GM18519 (cell line): ENCODE measurements around the gene ELL.
"Not testable (repeated sequence)": the region's sequence is repeated elsewhere in the genome, so short reads cannot be mapped to it uniquely, and the experiment has no call there.

Experiments used
- ATAC-seq: cut with Tn5 transposase; IDR thresholded peaks from one replicate; pipeline ENCODE4 v1.9.1; 2021; ENCODE audit warnings: mild to moderate bottlenecking, moderate library complexity; ENCODE audit not compliant: unreplicated experiment, low FRiP score

Gene ELL

DNA sequence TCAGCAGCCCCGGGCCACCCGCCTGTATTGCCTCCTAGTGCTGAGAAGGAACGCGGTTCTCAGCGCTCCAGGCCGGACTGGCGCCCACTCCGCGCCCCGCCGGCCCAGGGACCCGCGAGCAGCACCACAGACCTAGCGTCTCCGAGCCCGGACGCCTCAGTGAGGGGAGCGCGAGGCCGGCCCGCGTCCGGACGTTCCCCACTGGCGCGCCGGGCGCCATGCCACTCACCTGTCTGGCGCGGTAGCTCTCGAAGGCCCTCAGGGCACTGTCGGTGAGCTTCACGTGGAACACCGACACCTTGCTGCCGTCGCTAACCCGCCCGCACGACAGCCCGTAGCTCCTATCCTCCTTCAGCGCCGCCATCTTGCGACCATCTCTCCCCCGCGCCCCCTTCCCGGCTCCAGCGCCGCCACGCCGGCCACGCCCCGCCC, at the start of gene ELL:
TSS of gene ELL (minus strand) at position 379 of the 432 bp plus-strand sequence. CDS start at position 364, 15 bp downstream.
- ATAC-seq, result no peak

DNA sequence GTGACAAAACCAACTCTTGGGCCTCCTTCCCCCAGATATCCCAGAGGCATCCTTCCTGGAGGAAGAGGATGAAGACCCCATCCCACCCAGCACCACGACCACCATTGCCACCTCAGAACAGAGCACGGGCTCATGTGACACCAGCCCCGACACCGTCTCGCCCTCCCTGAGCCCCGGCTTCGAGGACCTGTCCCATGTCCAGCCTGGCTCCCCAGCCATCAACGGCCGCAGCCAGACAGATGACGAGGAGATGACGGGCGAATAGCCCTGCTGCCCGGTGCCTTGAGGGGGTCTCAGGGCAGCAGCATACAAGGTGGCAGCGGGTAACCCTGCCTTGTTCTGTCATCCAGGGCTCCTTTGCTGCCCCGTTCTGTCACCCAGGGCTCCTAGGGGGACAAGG, 46.5 kb upstream of the ELL start:
- ATAC-seq, result no peak

DNA sequence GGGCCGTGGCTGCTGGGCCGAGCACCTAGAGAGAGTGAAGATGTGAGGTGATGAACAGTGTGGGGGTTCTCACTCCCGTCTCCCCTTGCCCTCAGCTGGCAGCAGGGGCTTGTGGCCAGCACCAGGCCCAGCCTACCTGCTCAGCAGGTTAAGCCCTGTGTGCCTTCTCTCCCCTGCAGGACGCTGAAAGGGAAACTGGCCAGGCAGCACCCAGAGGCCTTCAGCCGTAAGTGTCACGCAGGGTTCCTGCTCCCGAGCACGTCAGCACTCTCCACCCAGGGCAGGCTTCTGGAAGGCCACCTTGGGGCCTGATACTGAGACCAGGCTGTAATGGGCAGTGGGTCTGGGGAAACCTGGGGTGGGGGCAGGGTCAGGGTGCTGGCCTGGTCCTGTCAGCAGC, 45.1 kb upstream of the ELL start:
- ATAC-seq, result no peak

GRCh38 chr19:18562086-18562485, 40.2 kb upstream of the ELL start:
- no peak for ATAC-seq

- ATAC-seq, result no peak
Measured at GRCh38 chr19:18559685-18560084, 37.8 kb upstream of the ELL start.

DNA sequence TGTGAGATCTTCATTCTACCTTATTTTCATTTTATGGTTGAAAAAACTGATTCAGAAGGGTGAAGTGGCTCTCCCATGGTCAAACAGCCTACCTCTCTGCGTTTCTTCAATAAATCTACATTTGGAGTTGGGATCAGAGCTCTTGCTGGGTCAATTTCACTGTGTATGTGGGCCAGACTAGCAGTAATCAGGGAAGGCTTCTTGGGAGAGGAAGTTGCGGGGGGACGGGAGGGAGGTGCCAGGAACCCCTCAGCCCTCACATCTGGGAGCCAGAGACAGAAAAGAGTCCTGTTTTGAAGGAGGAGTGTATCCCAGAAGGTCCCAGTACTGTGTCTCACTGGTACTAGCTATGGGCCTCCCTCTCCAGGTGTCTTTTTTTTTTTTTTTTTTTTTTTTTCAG, 36.7 kb upstream of the ELL start:
- ATAC-seq, result no peak

DNA sequence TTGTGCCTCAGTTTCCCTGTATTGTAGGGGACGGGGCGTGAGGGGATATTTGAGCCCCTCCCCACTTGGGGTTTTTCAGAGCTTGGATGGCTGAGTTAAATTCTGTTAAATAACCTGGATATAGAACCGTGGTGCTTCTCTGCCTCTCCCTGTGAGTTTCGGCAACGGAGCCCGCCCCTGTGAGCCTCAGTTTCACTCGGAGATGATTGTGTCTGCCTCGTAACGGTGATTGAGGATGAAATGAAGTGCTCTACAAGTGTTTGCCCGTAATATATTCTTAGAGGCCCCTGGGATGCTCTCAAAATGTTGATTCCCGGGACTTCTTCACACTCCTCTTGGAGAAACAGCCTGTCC, 36.3 kb upstream of the ELL start:
- ATAC-seq, result no peak

DNA sequence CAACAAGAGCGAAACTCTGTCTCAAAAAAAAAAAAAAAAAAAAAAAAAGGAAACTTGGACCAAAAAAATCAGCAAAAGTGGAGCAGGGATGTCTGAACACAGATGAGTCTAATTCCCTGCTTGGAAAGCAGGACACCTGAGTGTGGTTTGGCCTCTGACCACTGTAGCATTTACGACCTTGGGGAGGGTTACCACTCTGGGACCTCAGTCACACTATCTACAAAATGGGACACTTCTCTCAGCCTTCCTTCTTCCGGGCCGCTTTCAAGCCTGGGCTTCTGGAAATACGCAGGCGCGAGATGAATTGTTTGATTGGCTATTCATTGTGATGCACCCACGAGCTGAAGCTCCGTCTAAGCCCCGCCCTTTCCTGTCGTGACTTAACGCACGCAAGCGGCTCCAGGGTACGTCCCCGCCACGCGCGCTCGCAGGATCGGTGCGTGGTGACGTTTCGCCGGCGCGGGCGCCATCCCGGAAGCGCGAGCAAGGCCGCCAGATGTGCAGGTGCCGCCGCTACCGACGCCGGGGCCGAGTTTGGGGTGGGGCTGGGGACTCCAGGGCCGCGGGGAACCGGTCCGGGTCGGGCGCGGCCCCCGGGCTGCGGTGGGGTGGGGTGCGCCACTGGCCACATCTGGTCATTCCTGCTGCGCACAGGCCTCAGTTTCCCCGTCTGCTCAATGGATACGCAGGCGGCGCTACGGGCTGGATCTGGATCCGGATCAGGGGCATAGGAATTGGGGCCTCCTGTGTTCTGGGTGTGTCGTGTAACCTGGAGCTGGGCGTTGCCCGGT, 35.7 kb upstream of the ELL start, which contains the start of gene KXD1:
TSS of gene KXD1 (plus strand) at position 460 of the 791 bp plus-strand sequence. CDS start 4,187 bp downstream, outside the sequence.
- ATAC-seq, result peak; percentile 88

GRCh38 chr19:18551631-18552030, 29.8 kb upstream of the ELL start:
- ATAC-seq, result no peak

- ATAC-seq, result peak; percentile 50
Measured at GRCh38 chr19:18543814-18544475, 22.1 kb upstream of the ELL start.

DNA sequence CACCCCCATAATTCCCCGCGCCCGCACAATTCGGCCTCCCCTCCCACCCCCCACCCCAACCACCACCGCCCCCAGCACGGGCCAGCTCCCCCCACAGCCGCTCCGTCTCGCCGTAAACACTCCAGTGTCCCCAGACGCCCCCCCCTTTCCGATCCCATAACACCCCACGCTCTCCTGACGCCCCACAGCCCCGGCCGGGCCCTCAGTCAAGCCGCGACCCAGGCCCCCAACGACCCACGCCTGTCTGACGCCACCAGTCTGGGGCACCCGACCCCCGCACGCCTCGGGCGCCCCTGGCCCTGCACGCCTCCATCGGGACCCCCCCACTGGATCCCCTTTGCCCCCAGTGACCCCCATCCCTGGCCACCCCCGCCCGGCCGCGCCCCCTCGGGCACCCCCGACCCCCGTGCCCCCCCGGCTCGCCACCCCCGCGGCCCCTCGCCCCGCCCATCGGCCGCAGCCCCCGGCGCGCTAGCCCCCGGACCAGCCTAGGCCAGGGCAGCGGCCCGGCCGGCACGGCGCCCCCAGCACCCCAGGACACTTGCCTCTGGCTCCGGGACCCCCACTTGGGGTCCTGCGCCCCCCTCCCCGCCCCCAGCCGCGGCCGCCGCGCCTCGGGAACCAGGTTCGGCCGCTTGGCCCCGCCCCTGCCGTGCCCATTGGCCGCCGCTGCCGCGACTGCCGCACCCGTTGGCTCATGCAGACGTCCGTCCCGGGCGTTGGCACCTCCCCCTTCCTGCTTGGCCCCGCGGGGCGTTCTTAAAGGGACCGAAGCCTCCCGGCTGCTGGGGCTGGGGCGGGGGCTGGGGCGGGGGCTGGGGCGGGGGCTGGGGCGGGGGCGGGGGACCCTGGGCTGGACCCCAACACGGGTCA, 21.3 kb upstream of the ELL start, which contains the start of gene FKBP8:
TSS of gene FKBP8 (minus strand) at position 633 of the 873 bp plus-strand sequence. CDS start 1,603 bp downstream, outside the sequence.
- ATAC-seq, result peak; percentile 83

DNA sequence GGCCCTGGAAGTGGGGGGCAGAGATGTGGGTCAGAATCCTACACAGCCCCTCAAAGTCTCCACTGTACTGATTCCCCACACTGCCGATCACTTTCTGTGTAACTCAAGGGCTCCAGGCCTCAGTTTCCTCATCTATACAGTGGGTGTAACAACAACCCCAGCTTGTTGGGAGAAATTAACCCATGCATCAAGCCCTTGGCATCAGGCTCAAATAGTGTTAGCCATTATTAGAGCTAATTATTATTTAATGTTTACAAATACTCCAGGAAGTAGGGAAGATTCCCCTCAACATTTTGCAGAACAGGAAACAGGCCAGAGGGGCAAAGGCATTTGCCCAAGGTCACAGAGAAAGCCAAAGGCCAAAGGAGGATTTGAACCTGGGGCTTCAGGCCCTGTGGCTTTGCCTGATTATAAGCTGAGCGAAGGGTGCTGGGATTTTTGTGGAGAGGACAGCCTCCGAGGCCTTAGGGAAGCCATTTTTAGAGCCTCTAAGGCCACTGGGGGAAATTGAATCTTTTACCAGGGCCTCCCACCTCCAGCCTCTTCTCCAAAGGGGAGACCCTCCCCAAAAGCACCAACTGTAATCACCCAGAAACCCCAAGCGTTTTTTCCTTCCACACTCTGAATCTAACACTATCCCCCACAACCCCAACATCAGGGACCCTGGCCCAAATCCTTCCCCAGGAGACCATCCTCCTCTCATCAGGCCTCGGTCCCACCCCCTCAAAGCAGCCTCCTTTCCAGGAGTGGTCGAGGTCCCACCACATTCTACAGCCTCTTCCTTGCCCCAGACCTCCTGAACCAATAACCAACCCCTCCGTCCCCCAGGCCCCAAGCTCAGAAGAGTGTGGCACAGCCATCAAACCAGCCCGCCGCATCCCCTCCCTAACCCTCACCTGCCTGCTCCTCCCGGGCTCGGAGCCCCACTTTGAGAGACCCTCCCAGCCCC, 20.4 kb upstream of the ELL start:
- no peak for ATAC-seq

DNA sequence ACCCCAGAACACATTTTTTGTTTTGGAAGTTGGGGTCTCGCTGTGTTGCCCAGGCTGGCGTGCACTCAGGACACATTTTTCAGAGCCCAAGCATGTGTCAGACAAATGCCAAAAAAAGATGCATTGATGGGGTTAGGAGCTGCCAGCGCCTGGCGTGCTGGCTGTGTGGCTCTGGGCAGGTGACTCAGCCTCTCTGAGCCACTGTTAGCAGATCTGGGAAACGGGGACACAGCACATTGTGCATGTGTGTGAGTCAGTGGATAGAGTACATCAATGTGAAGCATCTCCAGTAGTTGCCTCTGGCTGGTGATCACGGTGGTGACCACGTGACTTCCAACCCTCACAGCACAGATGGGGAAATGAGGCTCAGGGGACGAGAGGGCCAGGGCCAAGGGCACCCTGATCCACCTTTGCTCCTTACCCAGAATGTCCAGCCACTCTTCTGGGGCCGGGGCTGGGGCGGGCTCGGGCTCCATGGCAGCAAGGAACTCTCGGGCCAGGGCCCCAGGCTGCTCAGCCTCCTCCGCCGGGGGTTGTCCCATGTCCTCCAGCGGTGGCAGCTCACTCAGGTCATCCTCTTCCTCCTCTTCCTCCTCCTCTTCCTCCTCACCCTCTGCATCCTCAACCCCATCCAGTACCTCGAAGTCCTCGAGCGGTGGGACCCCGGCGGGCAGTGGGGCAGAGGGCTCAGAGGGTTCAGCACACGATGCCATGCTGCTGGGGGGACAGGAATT, 19.6 kb upstream of the ELL start:
- no peak for ATAC-seq

GRCh38 chr19:18540200-18540599, 18.3 kb upstream of the ELL start:
- not testable (repeated sequence) for ATAC-seq

- ATAC-seq, result no peak
Measured at GRCh38 chr19:18539372-18539771, 17.5 kb upstream of the ELL start.

DNA sequence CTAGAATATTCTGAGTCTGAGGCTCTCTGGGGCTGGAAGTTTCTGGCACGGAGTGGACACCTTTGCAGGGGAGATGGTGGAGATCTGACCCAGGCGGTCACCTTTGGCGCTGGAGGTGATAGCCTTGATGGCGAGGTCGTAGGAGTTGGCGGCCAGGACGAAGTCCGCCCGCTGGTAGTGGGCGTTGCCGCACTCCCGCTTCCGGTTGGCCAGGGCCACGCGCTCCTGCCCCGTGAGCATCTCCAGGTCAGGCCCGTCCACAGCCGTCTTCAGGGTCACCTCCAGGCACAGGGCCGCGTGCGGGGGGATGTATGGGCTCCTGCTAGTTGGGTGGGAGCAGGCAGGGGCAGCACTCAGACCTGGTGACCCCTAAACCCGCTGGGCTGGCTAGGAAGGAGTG, 16.2 kb upstream of the ELL start:
- no peak for ATAC-seq

DNA sequence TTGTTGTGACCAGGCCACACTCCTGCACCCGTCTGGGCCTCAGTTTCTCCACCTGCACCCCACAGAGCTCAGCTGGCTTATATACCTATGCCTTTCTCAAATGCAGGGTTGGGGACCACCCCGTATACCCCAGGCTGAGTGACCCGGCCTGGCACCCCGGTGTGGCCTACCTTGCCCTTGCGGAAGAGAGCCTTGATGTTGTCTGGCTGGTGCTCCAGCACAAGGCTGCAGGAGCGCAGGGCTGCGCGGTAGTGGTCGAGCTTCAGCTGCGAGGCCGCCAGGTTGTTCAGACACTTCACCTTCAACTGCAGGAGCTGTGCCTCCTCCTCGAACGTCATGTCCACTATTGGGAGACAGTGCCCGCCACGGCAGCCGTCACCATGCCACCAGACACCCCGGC, 15.6 kb upstream of the ELL start:
- no peak for ATAC-seq

DNA sequence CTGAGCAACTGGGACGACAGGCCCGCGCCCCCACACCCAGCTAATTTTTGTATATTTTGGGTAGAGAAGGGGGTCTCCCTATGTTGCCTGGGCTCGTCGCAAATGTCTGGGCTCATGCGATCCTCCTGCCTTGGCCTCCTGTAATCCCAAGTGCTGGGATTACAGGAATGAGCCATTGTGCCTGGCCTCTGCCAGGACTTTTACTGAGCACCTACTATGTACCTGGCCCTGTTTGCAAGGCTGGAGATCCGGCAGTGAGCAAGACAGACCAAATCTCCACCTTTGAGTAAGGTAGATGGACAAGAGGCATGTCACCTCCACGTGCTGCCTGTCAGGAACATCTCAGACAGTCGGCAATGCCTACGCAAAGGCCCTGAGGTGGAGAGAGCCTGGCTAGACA, 14.6 kb upstream of the ELL start:
- no peak for ATAC-seq

DNA sequence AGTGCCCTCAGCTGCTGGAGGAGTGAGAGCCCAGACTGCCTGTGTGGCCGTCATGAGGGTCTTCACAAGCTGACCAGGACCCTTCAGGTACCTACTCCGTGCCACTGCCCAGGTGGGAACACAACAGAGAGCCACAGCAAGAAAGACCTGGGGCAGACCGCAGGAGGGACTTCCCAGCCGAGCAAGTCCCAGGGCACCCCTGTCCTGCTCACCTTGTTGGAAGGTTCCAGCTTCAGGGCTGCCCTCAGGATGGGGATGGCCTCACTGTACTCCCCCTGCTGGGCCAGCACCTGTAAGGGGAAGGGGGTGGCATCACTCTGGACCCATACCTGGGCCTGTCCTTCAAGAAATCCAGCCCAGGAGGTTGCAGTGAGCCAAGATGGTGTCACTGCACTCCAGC, 11.2 kb upstream of the ELL start:
- no peak for ATAC-seq
